T-helper 1 cell treated with Interleukin-12 subunit alpha and Interleukin-12 subunit beta and Interleukin-4 antibody, amounts not matched to agents 30 ng/mL and 1 ng/mL, for 36 hours (primary cell): ENCODE results near the gene PAK1IP1. TPM values are rescaled to one million over a fixed set of nuclear protein-coding genes. Genes with fewer than 3 reads are reported as not detected.

ENCODE experiments used
- intact Hi-C: fragments of 100-400 bp; cut with micrococcal nuclease; formaldehyde crosslinking; loops from one replicate; pipeline ENCODE4 v1.15.1; 2024
- total RNA-seq: library from RNA; stranded (reverse); gene quantifications from 2 replicates; pipeline ENCODE4 v1.2.3, GENCODE V29; 2022

PAK1IP1 gene
- total RNA-seq, 1 donor from 2014 or later, result 16.7 TPM

DNA sequence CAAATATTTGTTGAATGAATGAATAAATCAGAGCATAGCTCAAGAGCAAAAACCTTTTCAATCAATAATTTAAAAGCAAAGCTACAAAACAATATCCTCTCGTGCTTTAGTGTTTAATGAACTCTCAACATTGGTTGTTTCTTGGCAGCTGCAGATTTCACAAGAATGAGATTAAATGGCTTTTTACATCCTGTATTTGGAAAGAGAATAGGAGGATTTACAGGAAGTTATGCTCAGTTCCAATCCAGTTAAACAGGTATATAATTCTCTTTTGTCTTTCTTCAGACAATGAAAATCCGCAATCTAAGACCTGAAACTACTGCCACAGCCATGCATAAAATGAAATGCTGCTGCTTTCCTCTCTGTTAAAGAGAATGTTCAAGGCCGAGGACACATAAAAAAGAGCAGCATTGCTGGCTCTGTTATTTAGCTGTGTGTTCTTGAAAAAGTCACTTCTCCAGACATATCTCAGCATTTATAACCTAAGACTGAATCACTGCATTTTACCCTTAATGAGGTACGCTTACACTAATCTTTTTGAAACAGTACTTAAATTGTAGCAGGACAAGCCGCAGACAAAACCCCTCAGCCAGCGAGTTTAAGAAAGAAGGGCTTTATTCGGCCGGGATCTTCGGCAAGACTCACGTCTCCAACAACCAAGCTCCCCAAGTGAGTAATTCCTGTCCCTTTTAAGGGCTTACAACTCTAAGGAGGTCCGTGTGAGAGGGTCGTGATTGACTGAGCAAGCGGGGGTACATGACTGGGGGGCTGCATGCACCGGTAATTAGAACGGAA, 3.9 kb upstream of the PAK1IP1 start:
- intact Hi-C loops, result no loop called here

DNA sequence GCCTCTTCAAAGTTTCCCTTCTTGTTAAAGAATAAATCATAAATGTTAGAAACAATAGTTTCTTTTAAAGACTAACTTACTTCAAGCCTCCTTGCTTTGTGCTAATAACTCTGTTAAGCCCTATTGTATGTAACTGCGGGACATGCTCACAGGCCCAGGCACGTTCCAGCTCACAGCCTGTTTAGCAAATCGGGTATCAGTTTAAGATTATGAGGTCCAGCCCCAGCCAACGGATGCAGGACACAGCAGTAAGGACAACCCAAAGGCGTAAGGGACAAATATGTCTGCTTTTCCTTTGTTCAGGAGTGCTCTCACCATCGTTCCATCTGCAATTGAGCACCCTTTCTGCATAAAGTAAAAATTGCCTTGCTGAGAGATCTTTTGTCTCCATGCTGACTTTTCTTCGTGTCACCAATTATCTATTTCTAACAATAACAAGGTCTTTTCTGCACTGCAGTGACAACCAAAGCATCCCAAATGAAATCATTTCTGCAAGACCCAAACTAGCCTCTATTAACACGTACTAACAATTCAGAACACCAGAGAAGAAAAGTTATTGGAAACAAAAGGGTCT, 1.7 kb upstream of the PAK1IP1 start:
- intact Hi-C loops, result no loop called here

DNA sequence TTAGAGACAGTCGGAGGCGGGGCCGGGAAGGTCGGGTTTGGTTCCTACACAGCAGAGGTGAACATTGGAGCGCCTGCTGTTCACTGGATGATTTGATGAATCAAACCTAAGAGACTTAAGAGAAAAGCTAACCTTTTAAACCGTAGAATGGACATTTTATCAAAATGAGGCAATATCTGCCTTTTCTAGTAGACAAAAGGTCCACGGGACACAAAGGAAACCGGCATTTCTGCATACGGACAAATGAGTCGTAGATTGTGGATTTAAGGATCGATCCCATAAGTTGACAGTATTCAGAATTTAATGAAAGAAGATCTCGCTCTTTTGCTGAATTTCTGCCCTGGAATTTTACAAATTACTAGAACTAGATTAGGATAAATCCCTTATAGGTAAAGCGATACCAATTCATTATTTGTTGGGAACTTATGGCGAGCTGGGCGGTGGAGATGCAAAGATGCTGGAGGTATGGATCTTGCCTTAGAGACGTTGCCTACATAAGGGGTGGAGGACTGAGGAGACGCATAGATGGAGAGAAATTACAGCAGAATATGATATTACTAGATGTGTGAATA, 400 bp downstream of the PAK1IP1 start:
- intact Hi-C loops, result loop anchor here (1.0 to 2.0 kb wide), 2 partner anchors 28 to 112 kb away; partner anchors contain the start of gene TMEM14C

DNA sequence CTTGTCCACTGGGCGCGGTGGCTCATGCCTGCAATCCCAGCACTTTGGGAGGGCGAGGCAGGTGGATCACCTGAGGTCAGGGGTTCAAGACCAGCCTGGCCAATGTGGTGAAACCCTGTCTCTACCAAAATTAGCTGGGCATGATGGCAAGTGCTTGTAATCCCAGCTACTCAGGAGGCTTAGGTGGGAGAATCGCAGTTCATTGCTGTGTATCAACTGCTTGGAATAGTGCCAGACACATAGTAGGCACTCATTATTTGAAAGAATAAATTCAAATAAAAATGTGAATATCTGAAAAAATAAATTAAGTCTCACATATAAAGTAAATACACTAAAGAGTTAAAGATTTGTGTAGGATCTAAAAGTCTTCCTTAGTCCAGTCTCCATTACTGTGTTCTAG, 1.9 kb downstream of the PAK1IP1 start:
- intact Hi-C loops, result no loop called here

DNA sequence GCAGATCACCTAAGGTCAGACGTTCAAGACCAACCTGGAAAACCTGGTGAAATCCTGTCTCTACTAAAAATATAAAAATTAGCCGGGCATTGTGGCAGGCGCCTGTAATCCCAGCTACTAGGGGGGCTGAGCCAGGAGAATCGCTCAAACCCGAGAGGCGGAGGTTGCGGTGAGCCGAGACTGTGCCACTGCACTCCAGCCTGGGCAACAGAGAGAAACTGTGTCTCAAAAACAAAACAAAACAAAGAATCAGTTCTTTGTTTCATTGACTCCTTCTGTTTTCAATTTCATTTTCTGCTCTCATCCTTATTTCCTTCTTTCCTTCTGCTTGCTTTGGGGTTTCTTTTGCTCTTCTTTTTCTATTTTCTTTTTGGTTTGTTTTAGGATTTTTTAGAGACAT, 19.2 kb downstream of the PAK1IP1 start:
- intact Hi-C loops, result no loop called here

DNA sequence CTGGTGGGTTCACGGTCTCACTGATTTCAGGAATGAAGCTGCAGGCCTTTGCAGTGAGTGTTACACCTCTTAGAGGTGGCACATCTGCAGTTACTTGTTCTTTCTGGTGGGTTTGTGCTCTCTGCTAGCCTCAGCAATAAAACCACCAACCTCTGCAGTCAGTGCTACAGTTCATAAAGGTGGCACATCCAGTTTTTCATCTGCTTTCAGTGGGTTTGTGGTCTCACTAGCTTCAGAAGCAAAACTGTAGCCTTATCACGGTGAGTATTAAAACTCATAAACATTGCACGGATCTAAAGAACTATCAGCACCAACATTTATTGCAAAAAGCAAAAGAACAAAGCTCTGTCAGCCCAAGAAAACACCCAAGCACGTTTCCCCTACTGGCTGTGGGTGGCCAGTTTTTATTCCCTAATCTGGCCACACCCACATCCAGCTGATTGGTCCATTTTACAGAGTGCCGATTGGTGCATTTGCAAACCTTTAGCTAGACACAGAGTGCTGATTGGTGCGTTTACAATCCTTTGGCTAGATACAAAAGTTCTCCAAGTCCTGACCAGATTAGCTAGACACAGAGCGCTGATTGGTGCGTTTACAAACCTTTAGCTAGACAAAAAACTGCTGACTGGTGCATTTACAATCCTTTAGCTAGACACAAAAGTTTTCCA, 24.7 kb downstream of the PAK1IP1 start:
- intact Hi-C loops, result loop anchor here (1.0 kb wide), 1 partner anchor 25 kb away; the partner anchor contains the start of genes C6orf52 and PAK1IP1

DNA sequence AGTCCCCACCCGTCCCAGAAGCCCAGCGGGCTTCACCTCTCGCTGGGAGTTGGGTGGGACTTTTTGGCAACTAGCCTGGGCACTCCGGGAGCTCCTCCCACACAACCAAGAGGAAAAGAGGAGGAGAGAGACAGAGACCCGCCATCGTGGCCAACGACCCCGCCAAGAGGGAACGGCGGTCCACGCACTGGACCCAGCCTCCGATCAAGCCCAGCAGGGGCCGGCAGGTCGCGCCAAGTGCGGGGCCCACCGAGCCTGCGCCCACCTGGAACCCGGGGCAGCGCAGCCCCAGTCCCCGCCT, 25.1 kb downstream of the PAK1IP1 start:
- intact Hi-C loops, result loop anchor here (1.0 to 5.0 kb wide), 2 partner anchors 26 to 308 kb away; partner anchors contain the start of genes C6orf52 and PAK1IP1

DNA sequence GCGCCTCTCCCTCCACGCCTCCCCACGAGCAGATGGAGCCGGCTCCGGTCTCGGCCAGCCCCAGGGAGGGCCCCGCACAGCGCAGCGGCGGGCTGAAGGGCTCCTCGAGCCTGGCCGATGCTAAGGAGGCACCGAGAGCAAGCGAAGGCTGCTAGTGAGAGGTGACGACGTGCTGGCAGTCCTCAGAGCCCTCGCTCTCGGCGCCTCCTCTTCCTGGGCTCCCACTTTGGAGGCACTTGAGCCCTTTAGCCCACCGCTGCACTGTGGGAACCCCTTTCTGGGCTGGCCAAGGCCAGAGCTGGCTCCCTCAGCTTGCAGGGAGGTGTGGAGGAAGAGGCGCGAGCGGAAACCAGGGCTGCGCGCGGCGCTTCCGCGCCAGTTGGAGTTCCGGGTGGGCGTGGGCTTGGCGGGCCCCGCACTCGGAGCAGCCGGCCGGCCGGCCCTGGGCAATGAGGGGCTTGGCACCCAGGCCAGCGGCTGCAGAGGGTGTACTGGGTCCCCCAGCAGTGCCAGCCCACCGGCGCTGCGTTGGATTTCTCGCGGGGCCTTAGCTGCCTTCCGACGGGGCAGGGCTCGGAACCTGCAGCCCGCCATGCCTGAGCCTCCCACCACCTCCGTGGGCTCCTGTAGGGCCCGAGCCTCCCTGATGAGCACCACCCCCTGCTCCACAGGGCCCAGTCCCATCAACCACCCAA, 25.6 kb downstream of the PAK1IP1 start:
- intact Hi-C loops, result loop anchor here (5.0 kb wide), 1 partner anchor 308 kb away; no protein-coding TSS in a partner anchor

DNA sequence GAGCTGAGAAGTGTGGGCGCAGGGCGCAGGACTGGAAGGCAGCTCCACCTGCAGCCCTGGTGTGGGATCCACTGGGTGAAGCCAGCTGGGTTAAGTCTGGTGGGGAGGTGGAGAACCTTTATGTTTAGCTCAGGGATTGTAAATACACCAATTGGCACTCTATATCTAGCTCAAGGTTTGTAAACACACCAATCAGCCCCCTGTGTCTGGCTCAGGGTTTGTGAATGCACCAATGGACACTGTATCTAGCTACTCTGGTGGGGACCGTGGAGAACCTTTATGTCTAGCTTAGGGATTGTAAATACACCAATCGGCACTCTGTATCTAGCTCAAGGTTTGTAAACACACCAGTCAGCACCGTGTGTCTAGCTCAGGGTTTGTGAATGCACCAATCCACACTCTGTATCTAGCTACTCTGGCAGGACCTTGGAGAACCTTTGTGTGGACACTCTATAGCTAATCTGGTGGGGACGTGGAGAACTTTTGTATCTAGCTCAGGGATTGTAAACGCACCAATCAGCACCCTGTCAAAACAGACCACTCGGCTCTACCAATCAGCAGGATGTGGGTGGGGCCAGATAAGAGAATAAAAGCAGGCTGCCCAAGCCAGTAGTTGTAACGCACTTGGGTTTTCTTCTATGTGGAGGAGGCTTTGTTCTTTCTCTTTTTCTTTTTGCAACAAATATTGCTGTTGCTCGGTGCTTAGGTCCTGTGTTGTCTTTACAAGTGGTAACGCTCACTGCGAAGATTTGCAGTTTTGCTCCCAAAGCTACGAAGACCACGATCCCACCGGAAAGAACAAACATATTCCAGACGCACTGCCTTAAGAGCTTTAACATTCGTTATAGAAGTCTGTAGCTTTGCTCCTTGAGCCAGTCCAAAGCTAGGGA, 26.4 kb downstream of the PAK1IP1 start:
- intact Hi-C loops, result loop anchor here (1.0 to 5.0 kb wide), 2 partner anchors 309 to 372 kb away; partner anchors contain the start of gene SMIM13

DNA sequence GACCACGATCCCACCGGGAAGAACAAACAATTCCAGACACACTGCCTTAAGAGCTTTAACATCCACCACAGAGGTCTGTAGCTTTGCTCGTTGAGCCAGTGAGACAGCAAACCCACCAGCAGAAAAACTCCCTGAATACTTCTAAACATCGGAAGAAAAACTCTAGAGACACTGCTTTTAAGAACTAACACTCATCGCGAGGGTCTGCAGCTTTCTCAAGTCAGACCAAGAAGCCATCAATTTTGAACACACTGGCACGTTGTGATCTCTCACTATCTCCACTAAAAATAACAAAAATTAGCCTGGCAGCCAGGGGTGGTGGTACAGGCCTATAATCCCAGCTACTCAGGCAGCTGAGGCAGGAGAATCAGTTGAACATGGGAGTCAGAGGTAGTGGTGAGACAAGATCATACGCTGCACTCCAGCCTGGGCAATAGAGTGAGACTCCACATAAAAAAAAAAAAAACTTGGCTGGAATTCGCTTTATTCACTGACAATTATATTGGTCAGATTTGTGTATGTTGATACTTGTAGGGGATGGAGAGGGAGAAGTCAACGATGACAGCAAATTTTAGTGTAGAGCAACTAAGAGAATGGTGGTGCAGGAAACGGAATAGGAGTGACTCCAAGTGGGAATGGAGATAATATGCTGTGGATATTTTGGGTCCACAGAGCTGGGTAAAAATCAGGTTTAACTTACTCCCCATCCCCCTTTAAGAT, 27.2 kb downstream of the PAK1IP1 start:
- intact Hi-C loops, result loop anchor here (1.0 to 5.0 kb wide), 4 partner anchors 13 to 371 kb away; partner anchors contain the start of gene SMIM13

DNA sequence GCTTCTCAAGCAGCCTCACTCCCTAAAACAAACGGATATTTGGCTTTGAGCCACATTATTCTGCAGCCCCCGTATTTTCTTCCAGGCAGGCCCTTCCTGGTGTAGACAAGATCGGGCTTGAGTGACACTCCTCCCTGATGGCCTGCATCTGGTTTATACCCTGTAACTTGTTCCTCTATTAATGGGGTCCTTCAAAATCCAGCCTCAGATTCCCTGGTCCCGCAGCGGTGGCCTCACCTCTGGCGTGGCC, 27.7 kb downstream of the PAK1IP1 start:
- intact Hi-C loops, result loop anchor here (2.0 to 5.0 kb wide), 3 partner anchors 14 to 310 kb away; no protein-coding TSS in a partner anchor

DNA sequence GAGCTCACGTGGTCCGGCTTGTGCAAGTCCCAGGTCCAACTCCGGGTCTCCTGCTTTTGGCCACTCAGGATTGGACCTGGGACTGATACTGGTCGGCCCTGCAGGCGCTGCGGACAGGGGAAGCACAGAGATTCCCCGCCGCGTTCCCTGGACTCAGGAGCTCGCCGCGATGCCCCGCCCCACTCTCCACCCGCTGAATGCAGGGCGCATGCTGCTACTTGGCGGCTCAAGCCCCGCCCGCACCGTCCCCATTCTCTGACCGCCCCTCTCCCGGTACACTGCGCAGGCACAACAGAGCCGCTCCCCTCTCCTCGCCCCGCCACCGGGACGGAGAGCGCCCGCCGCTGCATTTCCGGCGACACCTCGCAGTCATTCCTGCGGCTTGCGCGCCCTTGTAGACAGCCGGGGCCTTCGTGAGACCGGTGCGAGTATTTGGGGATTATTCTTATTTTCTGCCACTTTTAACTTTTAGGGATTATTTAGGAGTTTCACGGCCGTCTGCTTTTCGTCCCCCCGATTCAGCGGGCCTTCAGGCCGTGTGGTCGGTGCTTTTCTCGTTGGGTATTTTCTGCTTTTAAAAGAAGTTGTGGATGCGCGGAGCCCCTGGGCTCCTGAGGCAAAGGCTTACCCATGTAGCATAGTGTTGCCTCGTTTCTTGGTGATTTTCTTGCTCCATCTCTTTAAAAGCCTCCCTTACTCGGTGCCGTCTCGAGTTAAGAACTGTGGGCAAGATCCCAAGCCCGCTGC, 28.2 kb downstream of the PAK1IP1 start, which contains the start of gene TMEM14C:
TSS of gene TMEM14C (plus strand) at position 251 of the 747 bp plus-strand sequence. CDS start 1,544 bp downstream, outside the sequence.
- intact Hi-C loops, result loop anchor here (1.0 to 5.0 kb wide), 10 partner anchors 14 to 311 kb away; partner anchors contain the start of genes MAK and TMEM14B

DNA sequence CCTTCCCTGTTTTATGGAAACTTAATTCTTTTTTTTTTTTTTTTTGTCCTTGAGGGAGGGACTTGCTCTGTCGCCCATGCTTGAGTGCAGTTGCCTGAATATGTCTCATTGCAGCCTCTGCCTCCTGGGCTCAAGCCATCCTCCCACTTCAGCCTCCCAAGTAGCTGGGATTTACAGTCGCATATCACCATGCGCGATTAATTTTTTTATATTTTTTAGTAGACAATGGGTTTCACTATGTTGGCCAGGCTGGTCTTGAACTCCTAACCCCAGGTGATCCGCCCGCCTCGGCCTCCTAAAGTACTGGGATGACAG, 28.8 kb downstream of the PAK1IP1 start:
- intact Hi-C loops, result loop anchor here (1.0 to 5.0 kb wide), 10 partner anchors 15 to 311 kb away; partner anchors contain the start of genes MAK and TMEM14B

DNA sequence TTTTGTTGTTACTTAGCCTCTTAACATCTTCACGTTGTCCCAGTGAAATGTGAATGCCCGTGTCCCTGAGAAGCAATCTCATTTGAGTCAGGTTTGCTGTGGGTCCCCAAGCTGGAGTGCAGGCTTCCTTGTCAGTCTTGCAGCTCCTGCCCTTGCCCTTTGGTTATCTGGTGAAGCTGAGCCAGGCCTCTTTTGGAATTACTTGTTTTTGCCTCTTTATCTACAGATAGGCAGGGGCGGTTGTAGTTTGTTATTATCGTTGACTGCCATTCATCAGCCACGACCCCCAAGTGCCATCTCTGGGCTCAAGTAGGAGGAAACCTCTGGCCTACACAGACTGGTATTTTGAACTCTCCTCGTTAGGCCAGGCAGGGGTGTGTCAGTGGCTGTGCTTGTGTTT, 30.3 kb downstream of the PAK1IP1 start:
- intact Hi-C loops, result no loop called here

DNA sequence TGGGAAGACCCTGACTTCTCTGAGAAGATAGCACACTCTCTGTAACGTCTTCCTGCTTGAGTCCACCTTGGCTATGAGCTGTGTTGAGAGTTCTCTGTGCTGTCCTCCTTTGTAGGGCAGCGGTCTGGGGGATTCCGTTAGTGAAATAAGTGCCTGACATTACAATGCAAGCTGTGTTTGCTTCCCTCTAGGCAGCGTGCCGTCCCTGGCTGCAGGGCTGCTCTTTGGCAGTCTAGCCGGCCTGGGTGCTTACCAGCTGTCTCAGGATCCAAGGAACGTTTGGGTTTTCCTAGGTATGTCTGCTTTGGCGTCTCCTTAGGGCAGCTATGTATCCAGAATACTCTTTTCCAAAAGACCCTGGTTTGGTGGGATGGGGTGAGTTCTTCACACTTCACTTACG, 30.9 kb downstream of the PAK1IP1 start:
- intact Hi-C loops, result no loop called here

DNA sequence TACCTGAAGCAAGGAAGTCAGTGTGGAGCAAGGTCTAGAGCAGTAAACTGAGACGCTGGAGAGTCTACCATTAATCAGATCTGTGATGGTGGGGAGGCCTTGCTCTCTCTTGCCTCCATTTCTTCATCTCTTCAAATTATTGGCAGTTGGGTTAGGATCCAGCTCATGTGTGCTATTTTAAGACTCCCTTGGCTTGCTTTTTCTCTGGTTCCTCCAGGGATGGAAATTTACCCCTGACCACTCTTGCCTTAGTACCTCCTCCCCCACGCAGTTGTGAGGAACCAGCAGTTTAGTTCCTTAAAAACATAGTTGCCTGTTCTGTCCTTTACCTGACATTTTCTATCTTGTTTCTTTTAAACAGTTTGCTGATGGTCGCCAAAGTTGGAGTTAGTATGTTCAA, 35.5 kb downstream of the PAK1IP1 start:
- intact Hi-C loops, result no loop called here

DNA sequence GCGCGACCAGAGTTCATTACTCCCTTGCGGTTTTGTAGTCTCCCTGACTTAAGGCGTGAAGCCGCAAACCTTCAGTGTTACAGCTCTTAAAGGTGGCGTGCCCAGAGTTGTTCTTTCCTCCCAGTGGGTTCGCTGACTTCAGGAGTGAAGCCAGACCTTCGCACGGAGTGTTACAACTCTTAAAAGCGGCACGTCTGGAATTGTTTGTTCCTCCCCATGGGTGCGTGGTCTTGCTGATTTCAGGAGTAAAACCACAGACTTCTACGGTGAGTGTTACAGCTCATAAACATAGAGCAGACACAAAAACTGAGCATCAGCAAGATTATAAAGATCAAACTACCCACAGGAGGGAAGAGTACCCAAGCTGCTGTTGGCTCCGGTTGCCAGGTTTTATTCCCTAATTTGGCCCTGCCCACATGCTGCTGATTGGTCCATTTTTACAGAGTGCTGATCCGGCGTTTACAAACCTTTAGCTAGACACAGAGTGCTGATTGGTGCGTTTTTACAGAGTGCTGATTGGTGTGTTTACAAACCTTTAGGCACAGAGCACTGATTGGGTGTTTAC, 38.5 kb downstream of the PAK1IP1 start:
- intact Hi-C loops, result no loop called here

DNA sequence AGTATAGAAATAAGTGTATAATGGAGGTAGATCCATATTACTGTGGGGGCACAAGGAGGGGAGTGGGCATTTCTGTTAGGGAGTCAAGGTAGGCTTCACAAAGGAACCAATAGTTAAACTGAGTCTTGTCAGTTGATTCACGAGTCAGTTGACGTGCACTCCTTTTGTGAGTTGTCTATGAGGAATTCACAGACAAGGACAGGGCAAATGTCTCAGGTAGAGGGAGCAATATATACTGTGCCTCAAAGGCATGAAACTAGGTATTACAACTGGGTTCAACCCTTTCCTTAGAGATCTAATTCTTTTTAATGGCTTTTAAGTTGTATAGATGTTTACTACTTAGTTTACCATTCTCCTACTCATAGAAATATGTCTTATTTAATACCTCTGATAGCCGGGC, 39.1 kb downstream of the PAK1IP1 start:
- intact Hi-C loops, result no loop called here

DNA sequence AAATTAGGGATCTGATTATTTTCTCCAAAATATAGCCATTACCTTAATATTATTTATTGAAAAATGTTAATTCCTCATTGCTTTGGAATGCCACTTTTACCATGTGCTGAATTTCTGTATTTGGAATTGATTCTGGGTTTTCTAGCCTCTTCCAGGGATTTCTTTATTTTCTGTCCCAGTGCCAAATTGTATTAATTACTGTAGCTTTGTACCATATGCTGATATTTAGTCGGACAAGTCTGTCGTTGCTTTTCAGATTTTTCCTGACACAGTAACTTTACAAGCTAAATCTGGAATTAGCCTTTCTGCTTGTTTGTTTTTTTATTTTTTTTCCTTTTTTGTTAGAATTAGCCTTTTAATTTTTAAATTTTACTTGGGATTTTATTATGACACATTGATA, 42.0 kb downstream of the PAK1IP1 start:
- intact Hi-C loops, result no loop called here
